Measurements from ENCODE around the gene PROP1. TPM values are rescaled to one million over a fixed set of nuclear protein-coding genes. Genes with fewer than 3 reads are reported as not detected.

Gene PROP1
- total and polyA plus RNA-seq, 2 of the 4 experiments (the other 2 are of a cell fraction), result not detected

GRCh38 chr5:177994561-177995190 is 1.4 kb downstream of the PROP1 start:
- no peaks in the 10 kb centered on the region for H3K4me1 ChIP-seq (ENCODE audit: control insufficient read depth, insufficient read depth, low read length)
- H2BK120ac ChIP-seq (ENCODE audit: low read depth, low read length), result no peak overlapping the region
- no peak overlapping the region for H4K8ac ChIP-seq (ENCODE audit: low read depth in 2 of 2, low read length in 2 of 2)
- no peak overlapping the region for H3K4ac ChIP-seq (ENCODE audit: low read depth, low read length)
- H3K79me1 ChIP-seq (ENCODE audit: low read depth in 1 of 2, low read length in 2 of 2), result no peaks in the 10 kb centered on the region
- no peak overlapping the region for H4K91ac ChIP-seq (ENCODE audit: insufficient read depth, low read depth, low read length)
- no TSS peak for BruUV-seq (replicated peaks)
- H3K4me2 ChIP-seq (ENCODE audit: low read depth, low read length), result no peak overlapping the region
- DNase-seq (no peak), ATAC-seq (ENCODE audit: low read depth) (no peak)
- H4K20me1 ChIP-seq (ENCODE audit: insufficient read depth, low read length), result no peaks in the 10 kb centered on the region
- no peak overlapping the region for H2BK15ac ChIP-seq (ENCODE audit: low read depth, low read length)
- H2AK5ac ChIP-seq (ENCODE audit: low read depth, low read length), result no peak overlapping the region
- ChIA-PET CTCF (no interaction called here), POLR2A (ENCODE audit: unreplicated experiment) (no interaction called here)
- H2BK5ac ChIP-seq (ENCODE audit: low read depth, low read length, poor library complexity, severe bottlenecking), result no peak overlapping the region
- H3K9me3 ChIP-seq (ENCODE audit: control insufficient read depth, insufficient read depth, low read length), result no peaks in the 10 kb centered on the region
- in situ Hi-C loops (cut with MboI; ENCODE audit: low sequenced_read_pairs) (no loop called here), dilution Hi-C loops (cut with HindIII; ENCODE audit: low sequenced_read_pairs, unreplicated experiment) (no loop called here), intact Hi-C loops (cut with micrococcal nuclease) (no loop called here)
- H4K5ac ChIP-seq (ENCODE audit: low read depth, low read length), result no peak overlapping the region
- H3K18ac ChIP-seq (ENCODE audit: low read depth, low read length), result no peak overlapping the region
- H3K9ac ChIP-seq (ENCODE audit: low read depth, low read length), result no peak overlapping the region
- no peak overlapping the region for H3K23ac ChIP-seq (ENCODE audit: low read depth, low read length)
- no peak overlapping the region for H3K27ac ChIP-seq (ENCODE audit: insufficient read depth, low read length)
- no peak overlapping the region for H3K4me3 ChIP-seq (ENCODE audit: insufficient read depth, low read depth, low read length)
- H3K27me3 ChIP-seq (ENCODE audit: control insufficient read depth, insufficient read depth, low read length), result peaks cover 12% of the 10 kb centered on the region
- no peak overlapping the region for H2AK9ac ChIP-seq (replicated peaks; ENCODE audit: low read depth, low read length, poor library complexity)
- no peak overlapping the region for H2AFZ ChIP-seq (replicated peaks; ENCODE audit: low read length, poor library complexity)
- H3K36me3 ChIP-seq (ENCODE audit: control insufficient read depth, insufficient read depth, low read length), result no peaks in the 10 kb centered on the region
- no peak for TF ChIP-seq MAFK (IDR thresholded peaks at IDR 0.05; ENCODE audit: low read depth, low read length)
- no peaks in the 10 kb centered on the region for H3K9me1 ChIP-seq (ENCODE audit: insufficient read depth, low read length)
- H3K56ac ChIP-seq (ENCODE audit: extremely low read depth, insufficient read depth, low read length), result no peak overlapping the region
- 58% methylated on average over 8 of the region's 10 CpGs; no CpG with 5 or more reads in 1 of the 2 experiments for WGBS, 2 experiments (ENCODE audit: extremely low coverage in 2 of 2, insufficient read length in 1 of 2)
- no peak overlapping the region for H2BK20ac ChIP-seq (ENCODE audit: low read depth, low read length)
- H3K14ac ChIP-seq (replicated peaks; ENCODE audit: low read depth, low read length), result no peak overlapping the region
